ENCODE measurements around the gene HSPA1B. TPM values are rescaled to one million over a fixed set of nuclear protein-coding genes. Genes with fewer than 3 reads are reported as not detected.

HSPA1B gene
- total RNA-seq, 1 experiment from 2014 or later: 265 TPM

- intact Hi-C loops (cut with micrococcal nuclease): no loop called here
- Histone ChIP-seq H3K9me2 (replicated peaks; ENCODE audit: low read length) (no peaks in the 10 kb centered on the region), H3K4me2 (ENCODE audit: low read length) (no peak overlapping the region), H3K9ac (ENCODE audit: low read length) (no peak overlapping the region), H4K20me1 (ENCODE audit: low read length) (no peaks in the 10 kb centered on the region), H3F3A (ENCODE audit: low read length, unreplicated experiment) (peaks cover 3% of the 10 kb centered on the region), H2AFZ (ENCODE audit: low read length) (no peak overlapping the region), H3K4me1 (ENCODE audit: insufficient read depth, low read length) (peaks cover 22% of the 10 kb centered on the region), H3K27ac (ENCODE audit: low read length) (no peak overlapping the region), H3K27me3 (ENCODE audit: low read length) (no peaks in the 10 kb centered on the region), H3K4me3 (ENCODE audit: low read length) (no peak overlapping the region), H3K79me2 (ENCODE audit: low read length) (no peaks in the 10 kb centered on the region), H3K36me3 (ENCODE audit: low read depth, low read length) (peaks cover 57% of the 10 kb centered on the region), H3K9me3 (ENCODE audit: low read length) (no peaks in the 10 kb centered on the region)
- TF ChIP-seq EZH2phosphoT487 (IDR thresholded peaks at IDR 0.05; ENCODE audit: borderline replicate concordance, low read length) (no peak), CTCF (conservative IDR thresholded peaks at IDR 0.05; ENCODE audit: low read depth, low read length) (no peak), EZH2 (IDR thresholded peaks at IDR 0.05; ENCODE audit: low read length, unreplicated experiment) (no peak)
- ChIA-PET POLR2A (ENCODE audit: unreplicated experiment) (interaction anchor here (0.6 kb wide), 1 partner anchor 47 kb away, joined by 3 read pairs; the partner anchor contains the start of gene HSPA1B), CTCF (no interaction called here)
- DNase-seq (no peak), ATAC-seq (no peak)
- BruUV-seq (replicated peaks): no TSS peak
Observed at GRCh38 chr6:31780507-31781243, 46.9 kb upstream of the HSPA1B start.

GRCh38 chr6:31781244-31782125, 46.1 kb upstream of the HSPA1B start:
- no peaks in the 10 kb centered on the region for H3K79me2 ChIP-seq (ENCODE audit: low read length)
- peaks cover 14% of the 10 kb centered on the region for H3K4me1 ChIP-seq (ENCODE audit: insufficient read depth, low read length)
- H4K20me1 ChIP-seq (ENCODE audit: low read length): no peaks in the 10 kb centered on the region
- intact Hi-C loops (cut with micrococcal nuclease): no loop called here
- peaks cover 59% of the 10 kb centered on the region for H3K36me3 ChIP-seq (ENCODE audit: low read depth, low read length)
- ATAC-seq (no peak), DNase-seq (no peak)
- no peak overlapping the region for H3K4me2 ChIP-seq (ENCODE audit: low read length)
- BruUV-seq (replicated peaks): no TSS peak
- no peaks in the 10 kb centered on the region for H3K9me3 ChIP-seq (ENCODE audit: low read length)
- no peaks in the 10 kb centered on the region for H3K27me3 ChIP-seq (ENCODE audit: low read length)
- no peaks in the 10 kb centered on the region for H3K9me2 ChIP-seq (replicated peaks; ENCODE audit: low read length)
- peaks cover 3% of the 10 kb centered on the region for H3F3A ChIP-seq (ENCODE audit: low read length, unreplicated experiment)
- no peak overlapping the region for H3K4me3 ChIP-seq (ENCODE audit: low read length)
- CTCF ChIA-PET: no interaction called here
- H3K27ac ChIP-seq (ENCODE audit: low read length): no peak overlapping the region
- TF ChIP-seq CTCF (conservative IDR thresholded peaks at IDR 0.05; ENCODE audit: low read depth, low read length) (no peak), EZH2 (IDR thresholded peaks at IDR 0.05; ENCODE audit: low read length, unreplicated experiment) (no peak), EZH2phosphoT487 (IDR thresholded peaks at IDR 0.05; ENCODE audit: borderline replicate concordance, low read length) (no peak)
- POLR2A ChIA-PET (ENCODE audit: unreplicated experiment): no interaction called here
- no peak overlapping the region for H2AFZ ChIP-seq (ENCODE audit: low read length)
- no peak overlapping the region for H3K9ac ChIP-seq (ENCODE audit: low read length)

Measured in PC-3 (cell line).